Natural killer cell treated with Interleukin-12 subunit alpha and Interleukin-12 subunit beta and Interleukin-15 and Interleukin-18, amount 100 ng/mL, for 72 hours (primary cell): ENCODE measurements around the gene DTNBP1. TPM values are rescaled to one million over a fixed set of nuclear protein-coding genes. Genes with fewer than 3 reads are reported as not detected.

Source experiments
- ATAC-seq, 2 donors: fragments of 150-1000 bp; cut with Tn5 transposase in 1 of 2; sonication (Bioruptor Pico), chemical (Tn5 transposase) in 1 of 2; 2 replicates each; pipeline ENCODE4 v1.10.0; 2021
- DNase-seq: peaks from one replicate; pipeline ENCODE4 v3.0.0; 2022; ENCODE audit warnings: low spot score
- H3K27ac Mint-ChIP-seq, 2 donors: 1 replicate in 1 of 2; 2 replicates in 1 of 2; pipeline ENCODE4 v1.8.0; 2022; ENCODE audit warnings: mixed read lengths in 2 of 2, mild to moderate bottlenecking in 1 of 2, moderate library complexity in 1 of 2
- H3K27me3 Mint-ChIP-seq, 2 donors: 1 replicate in 1 of 2; 2 replicates in 1 of 2; pipeline ENCODE4 v1.8.0; 2022; ENCODE audit warnings: mixed read lengths in 2 of 2
- H3K36me3 Mint-ChIP-seq: one replicate; pipeline ENCODE4 v1.8.0; 2022; ENCODE audit warnings: mixed read lengths
- H3K4me1 Mint-ChIP-seq, 2 donors: 1 replicate in 1 of 2; 2 replicates in 1 of 2; pipeline ENCODE4 v1.8.0; 2022; ENCODE audit warnings: low read depth in 2 of 2, mixed read lengths in 2 of 2, mild to moderate bottlenecking in 1 of 2
- H3K4me3 Mint-ChIP-seq: one replicate; pipeline ENCODE4 v1.8.0; 2022; ENCODE audit warnings: mixed read lengths
- H3K9me3 Mint-ChIP-seq: 2 replicates; pipeline ENCODE4 v1.8.0; 2022; ENCODE audit warnings: mixed read lengths
- total RNA-seq, 2 donors: library from RNA; stranded (reverse); gene quantifications; one replicate each; pipeline ENCODE4 v1.2.3, GENCODE V29; 2022

Gene DTNBP1
- total RNA-seq, 2 donors from 2014 or later: 21.5 to 32.6 TPM

GRCh38 chr6:15562977-15563376 is 99.9 kb downstream of the DTNBP1 start:
- DNase-seq (no peak), ATAC-seq (no peak)
- H3K27ac Mint-ChIP-seq: no peak overlapping the region
- H3K27me3 Mint-ChIP-seq: no peaks in the 10 kb centered on the region
- H3K4me1 Mint-ChIP-seq: peaks cover 9 to 10% of the 10 kb centered on the region in 2 donors
- H3K4me3 Mint-ChIP-seq: no peak overlapping the region
- no peaks in the 10 kb centered on the region for H3K9me3 Mint-ChIP-seq
- H3K36me3 Mint-ChIP-seq: no peaks in the 10 kb centered on the region

- ATAC-seq: no peak
- DNase-seq: no peak
- H3K4me3 Mint-ChIP-seq: no peak overlapping the region
- no peak overlapping the region for H3K27ac Mint-ChIP-seq
- no peaks in the 10 kb centered on the region for H3K36me3 Mint-ChIP-seq
- peaks cover 9 to 11% of the 10 kb centered on the region in 2 donors for H3K4me1 Mint-ChIP-seq
- no peaks in the 10 kb centered on the region for H3K27me3 Mint-ChIP-seq
- no peaks in the 10 kb centered on the region for H3K9me3 Mint-ChIP-seq
Measured at GRCh38 chr6:15561447-15562199, 101.2 kb downstream of the DTNBP1 start.

GRCh38 chr6:15560713-15561112 is 102.1 kb downstream of the DTNBP1 start:
- Mint-ChIP-seq H3K9me3 (no peaks in the 10 kb centered on the region), H3K27me3 (no peaks in the 10 kb centered on the region), H3K27ac (no peak overlapping the region), H3K36me3 (no peaks in the 10 kb centered on the region), H3K4me1 (peaks cover 9 to 11% of the 10 kb centered on the region in 2 donors), H3K4me3 (no peak overlapping the region)
- ATAC-seq (no peak), DNase-seq (no peak)

- H3K27me3 Mint-ChIP-seq: no peaks in the 10 kb centered on the region
- H3K27ac Mint-ChIP-seq: no peak overlapping the region
- no peaks in the 10 kb centered on the region for H3K36me3 Mint-ChIP-seq
- no peak for DNase-seq
- ATAC-seq: no peak
- peaks cover 5 to 16% of the 10 kb centered on the region in 2 donors for H3K4me1 Mint-ChIP-seq
- H3K4me3 Mint-ChIP-seq: no peak overlapping the region
- no peaks in the 10 kb centered on the region for H3K9me3 Mint-ChIP-seq
Measured at GRCh38 chr6:15557174-15557573, 105.7 kb downstream of the DTNBP1 start.

- H3K27ac Mint-ChIP-seq: no peak overlapping the region
- no peak overlapping the region for H3K4me3 Mint-ChIP-seq
- DNase-seq: no peak
- H3K4me1 Mint-ChIP-seq: peaks cover 8 to 21% of the 10 kb centered on the region in 2 donors
- H3K9me3 Mint-ChIP-seq: no peaks in the 10 kb centered on the region
- no peaks in the 10 kb centered on the region for H3K36me3 Mint-ChIP-seq
- H3K27me3 Mint-ChIP-seq: no peaks in the 10 kb centered on the region
- no peak for ATAC-seq
Measured at GRCh38 chr6:15556711-15557110, 106.1 kb downstream of the DTNBP1 start.

GRCh38 chr6:15555101-15556038 is 107.5 kb downstream of the DTNBP1 start:
- no peak overlapping the region for H3K27ac Mint-ChIP-seq

GRCh38 chr6:15554728-15555100 is 108.1 kb downstream of the DTNBP1 start:
- no peak overlapping the region for H3K4me3 Mint-ChIP-seq
- no peaks in the 10 kb centered on the region for H3K36me3 Mint-ChIP-seq
- ATAC-seq (no peak), DNase-seq (no peak)
- no peaks in the 10 kb centered on the region for H3K27me3 Mint-ChIP-seq
- H3K9me3 Mint-ChIP-seq: no peaks in the 10 kb centered on the region
- no peak overlapping the region for H3K27ac Mint-ChIP-seq
- H3K4me1 Mint-ChIP-seq: peaks cover 17 to 35% of the 10 kb centered on the region in 2 donors

More at GRCh38 chr6:15555101-15556038, 107.5 kb downstream of the DTNBP1 start:
- Mint-ChIP-seq H3K36me3 (no peaks in the 10 kb centered on the region), H3K4me3 (no peak overlapping the region), H3K9me3 (no peaks in the 10 kb centered on the region), H3K4me1 (peaks cover 17 to 34% of the 10 kb centered on the region in 2 donors), H3K27me3 (no peaks in the 10 kb centered on the region)
- no peak for DNase-seq
- no peak for ATAC-seq

- ATAC-seq: no peak
- Mint-ChIP-seq H3K27me3 (no peaks in the 10 kb centered on the region), H3K36me3 (no peaks in the 10 kb centered on the region), H3K27ac (no peak overlapping the region), H3K4me1 (peaks cover 17 to 35% of the 10 kb centered on the region in 2 donors), H3K9me3 (no peaks in the 10 kb centered on the region), H3K4me3 (no peak overlapping the region)
- DNase-seq: no peak
Measured at GRCh38 chr6:15553736-15554294, 109.0 kb downstream of the DTNBP1 start.

- Mint-ChIP-seq H3K27me3 (no peaks in the 10 kb centered on the region), H3K4me3 (no peak overlapping the region), H3K36me3 (no peaks in the 10 kb centered on the region), H3K4me1 (peaks cover 19 to 35% of the 10 kb centered on the region in 2 donors), H3K27ac (no peak overlapping the region), H3K9me3 (no peaks in the 10 kb centered on the region)
- DNase-seq: no peak
- ATAC-seq: no peak
Measured at GRCh38 chr6:15553031-15553430, 109.8 kb downstream of the DTNBP1 start.

- H3K27ac Mint-ChIP-seq: peak overlapping the region in 1 of 2 donors; percentile 38
- DNase-seq: no peak
- peaks cover 19 to 35% of the 10 kb centered on the region in 2 donors for H3K4me1 Mint-ChIP-seq
- H3K9me3 Mint-ChIP-seq: no peaks in the 10 kb centered on the region
- H3K4me3 Mint-ChIP-seq: no peak overlapping the region
- no peaks in the 10 kb centered on the region for H3K27me3 Mint-ChIP-seq
- no peak for ATAC-seq
- H3K36me3 Mint-ChIP-seq: no peaks in the 10 kb centered on the region
Measured at GRCh38 chr6:15551798-15552197, 111.0 kb downstream of the DTNBP1 start.

- Mint-ChIP-seq H3K27me3 (no peaks in the 10 kb centered on the region), H3K9me3 (no peaks in the 10 kb centered on the region), H3K4me1 (peaks cover 16 to 35% of the 10 kb centered on the region in 2 donors), H3K4me3 (no peak overlapping the region), H3K27ac (peak overlapping the region in 1 of 2 donors; percentile 38), H3K36me3 (no peaks in the 10 kb centered on the region)
- no peak for DNase-seq
- no peak for ATAC-seq
Measured at GRCh38 chr6:15551262-15551661, 111.6 kb downstream of the DTNBP1 start.

GRCh38 chr6:15550546-15551123 is 112.2 kb downstream of the DTNBP1 start:
- H3K9me3 Mint-ChIP-seq: no peaks in the 10 kb centered on the region
- ATAC-seq (no peak), DNase-seq (no peak)
- H3K36me3 Mint-ChIP-seq: no peaks in the 10 kb centered on the region
- H3K27ac Mint-ChIP-seq: peak overlapping the region in 1 of 2 donors; percentile 40
- H3K4me1 Mint-ChIP-seq: peaks cover 16 to 35% of the 10 kb centered on the region in 2 donors
- no peak overlapping the region for H3K4me3 Mint-ChIP-seq
- H3K27me3 Mint-ChIP-seq: no peaks in the 10 kb centered on the region

- no peak overlapping the region for H3K27ac Mint-ChIP-seq
Measured at GRCh38 chr6:15549371-15549770, 113.5 kb downstream of the DTNBP1 start.

More at GRCh38 chr6:15549371-15549770, 113.5 kb downstream of the DTNBP1 start:
- no peak for ATAC-seq
- Mint-ChIP-seq H3K27me3 (no peaks in the 10 kb centered on the region), H3K36me3 (peaks cover under 1% of the 10 kb centered on the region), H3K4me3 (no peak overlapping the region), H3K4me1 (peaks cover 14 to 27% of the 10 kb centered on the region in 2 donors), H3K9me3 (no peaks in the 10 kb centered on the region)
- no peak for DNase-seq
